ENCODE data around the gene MPRIP.

DNA sequence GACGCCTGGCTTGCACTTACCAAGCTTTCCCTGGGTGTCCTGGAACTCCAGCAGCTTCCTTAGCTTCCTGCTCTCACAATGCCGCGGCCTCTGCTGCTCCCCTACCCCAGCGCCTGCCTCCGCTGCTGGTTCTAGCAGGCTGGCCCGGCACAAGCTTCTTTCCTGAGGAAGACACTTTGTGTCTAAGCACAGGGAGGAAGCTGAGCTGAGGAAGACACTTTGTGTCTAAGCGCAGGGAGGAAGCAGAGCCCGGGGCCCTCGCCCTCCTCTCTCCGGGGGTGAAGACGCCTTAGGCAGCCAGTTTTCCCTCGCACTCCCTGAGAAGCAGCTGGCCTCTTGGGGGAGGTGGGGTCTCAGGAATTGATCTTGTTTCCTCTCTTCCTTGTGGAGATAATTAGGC, 99.0 kb downstream of the MPRIP start:
- TF ChIP-seq RARB (CRISPR knock-in tag; IDR thresholded peaks at IDR 0.05) (no peak), ZFP3 (CRISPR knock-in tag; IDR thresholded peaks at IDR 0.05) (no peak), CREB5 (CRISPR knock-in tag; IDR thresholded peaks at IDR 0.05; ENCODE audit: low read depth) (no peak), ARNTL (CRISPR knock-in tag; IDR thresholded peaks at IDR 0.05; ENCODE audit: borderline replicate concordance, low read depth) (no peak), ESRRG (CRISPR knock-in tag; IDR thresholded peaks at IDR 0.05) (no peak)

All from SK-N-SH treated with all-trans-retinoic acid at 6 μM for 48 hours (cell line).